H9 (cell line): Measurements from ENCODE around the gene KRTAP12-2. TPM values are rescaled to one million over a fixed set of nuclear protein-coding genes. Genes with fewer than 3 reads are reported as not detected.

Experiments
- DNase-seq: peaks from one replicate; pipeline ENCODE4 v3.0.0-alpha.2; 2017
- H2AFZ ChIP-seq: one replicate; pipeline ENCODE4 v1.6.1; 2013; ENCODE audit warnings: mild to moderate bottlenecking, low read length, control low read depth, moderate library complexity
- H2AK5ac ChIP-seq: 2 replicates; pipeline ENCODE4 v1.6.1; 2013; ENCODE audit warnings: low read length, control low read depth, mixed read lengths; ENCODE audit not compliant: insufficient read length
- H2BK120ac ChIP-seq: one replicate; pipeline ENCODE4 v1.6.1; 2013; ENCODE audit warnings: low read depth, mild to moderate bottlenecking, low read length, control low read depth, inconsistent platforms; ENCODE audit not compliant: poor library complexity, severe bottlenecking
- H2BK12ac ChIP-seq: 2 replicates; pipeline ENCODE4 v1.6.1; 2013; ENCODE audit warnings: low read length, control low read depth, mixed read lengths, low read depth; ENCODE audit not compliant: insufficient read length
- H2BK15ac ChIP-seq: 2 replicates; pipeline ENCODE4 v1.6.1; 2013; ENCODE audit warnings: low read depth, low read length, control low read depth
- H2BK20ac ChIP-seq: one replicate; pipeline ENCODE4 v1.6.1; 2013; ENCODE audit warnings: low read depth, mild to moderate bottlenecking, low read length, control low read depth, inconsistent platforms; ENCODE audit not compliant: poor library complexity, severe bottlenecking
- H2BK5ac ChIP-seq: 2 replicates; pipeline ENCODE4 v1.6.1; 2013; ENCODE audit warnings: low read length, control low read depth, mixed read lengths; ENCODE audit not compliant: insufficient read length
- H3K14ac ChIP-seq: 2 replicates; pipeline ENCODE4 v1.6.1; 2013; ENCODE audit warnings: low read length, control low read depth; ENCODE audit not compliant: insufficient read depth
- H3K18ac ChIP-seq: 2 replicates; pipeline ENCODE4 v1.6.1; 2013; ENCODE audit warnings: low read depth, mild to moderate bottlenecking, mixed read lengths, low read length, control low read depth; ENCODE audit not compliant: insufficient read length
- H3K23ac ChIP-seq: 2 replicates; pipeline ENCODE4 v1.6.1; 2013; ENCODE audit warnings: low read length, control low read depth, mixed read lengths, low read depth; ENCODE audit not compliant: insufficient read length
- H3K23me2 ChIP-seq: 2 replicates; pipeline ENCODE4 v1.6.1; 2013; ENCODE audit warnings: low read depth, mild to moderate bottlenecking, mixed read lengths, low read length, control low read depth; ENCODE audit not compliant: insufficient read length, poor library complexity, severe bottlenecking
- H3K27ac ChIP-seq: 2 replicates; pipeline ENCODE4 v1.5.1; 2013; ENCODE audit warnings: low read length, control low read depth, mixed read lengths, low read depth; ENCODE audit not compliant: insufficient read length
- H3K27me3 ChIP-seq: 2 replicates; pipeline ENCODE4 v1.6.1; 2013; ENCODE audit warnings: low read length, control low read depth, inconsistent platforms; ENCODE audit not compliant: insufficient read depth
- H3K4ac ChIP-seq: 2 replicates; pipeline ENCODE4 v1.6.1; 2013; ENCODE audit warnings: low read depth, mild to moderate bottlenecking, control low read depth, inconsistent platforms, low read length, moderate library complexity
- H3K4me1 ChIP-seq: 2 replicates; pipeline ENCODE4 v1.6.1; 2013; ENCODE audit warnings: low read length, control low read depth, inconsistent platforms; ENCODE audit not compliant: insufficient read depth
- H3K4me2 ChIP-seq: 2 replicates; pipeline ENCODE4 v1.6.1; 2013; ENCODE audit warnings: low read length, control low read depth, mixed read lengths; ENCODE audit not compliant: insufficient read length, insufficient read depth
- H3K56ac ChIP-seq: 2 replicates; pipeline ENCODE4 v1.6.1; 2013; ENCODE audit warnings: low read depth, mild to moderate bottlenecking, mixed read lengths, low read length, control low read depth; ENCODE audit not compliant: insufficient read length
- H3K79me1 ChIP-seq: 2 replicates; pipeline ENCODE4 v1.6.1; 2013; ENCODE audit warnings: low read depth, mild to moderate bottlenecking, moderate library complexity, low read length, control low read depth, inconsistent platforms; ENCODE audit not compliant: insufficient read depth, poor library complexity, severe bottlenecking
- H3K79me2 ChIP-seq: 2 replicates; pipeline ENCODE4 v1.6.1; 2013; ENCODE audit warnings: low read length, control low read depth, inconsistent platforms; ENCODE audit not compliant: insufficient read depth
- H3K9ac ChIP-seq: 2 replicates; pipeline ENCODE4 v1.6.1; 2013; ENCODE audit warnings: low read length, control low read depth, mixed read lengths; ENCODE audit not compliant: insufficient read length; ENCODE audit errors: extremely low read depth
- H3K9me3 ChIP-seq: one replicate; pipeline ENCODE4 v1.6.1; 2013; ENCODE audit warnings: low read depth, low read length, inconsistent platforms; ENCODE audit not compliant: control insufficient read depth
- H3T11ph ChIP-seq: one replicate; pipeline ENCODE4 v1.6.1; 2013; ENCODE audit warnings: mild to moderate bottlenecking, low read length, control low read depth, inconsistent platforms
- H4K20me1 ChIP-seq: one replicate; pipeline ENCODE4 v1.6.1; 2013; ENCODE audit not compliant: control insufficient read depth, insufficient read length, insufficient read depth
- H4K5ac ChIP-seq: 2 replicates; pipeline ENCODE4 v1.6.1; 2013; ENCODE audit warnings: low read depth, mild to moderate bottlenecking, mixed read lengths, low read length, control low read depth; ENCODE audit not compliant: insufficient read length
- H4K8ac ChIP-seq: replicated peaks from 2 replicates; pipeline ENCODE4 v1.6.1; 2013; ENCODE audit warnings: low read length, control low read depth, mixed read lengths, low read depth; ENCODE audit not compliant: insufficient read length
- H4K91ac ChIP-seq: 2 replicates; pipeline ENCODE4 v1.6.1; 2013; ENCODE audit warnings: low read depth, mild to moderate bottlenecking, moderate library complexity, mixed read lengths, low read length, control low read depth; ENCODE audit not compliant: insufficient read length
- H3K27ac Mint-ChIP-seq, 3 experiments: 2 replicates in 2 of 3; 3 replicates in 1 of 3; pipeline ENCODE4 v1.8.0; 2020 to 2021; ENCODE audit warnings: mixed read lengths in 3 of 3, mild to moderate bottlenecking in 1 of 3, moderate library complexity in 1 of 3
- H3K27me3 Mint-ChIP-seq: 2 replicates; pipeline ENCODE4 v1.8.0; 2021; ENCODE audit warnings: low read depth, mild to moderate bottlenecking, moderate library complexity, mixed read lengths
- H3K36me3 Mint-ChIP-seq, 3 experiments: 2 replicates in 2 of 3; 3 replicates in 1 of 3; pipeline ENCODE4 v1.8.0; 2020 to 2021; ENCODE audit warnings: low read depth in 3 of 3, mixed read lengths in 3 of 3; ENCODE audit not compliant: insufficient read depth in 1 of 3
- H3K4me1 Mint-ChIP-seq, 2 experiments: 2 replicates each; pipeline ENCODE4 v1.8.0; 2020; ENCODE audit warnings: mixed read lengths in 2 of 2
- H3K4me3 Mint-ChIP-seq, 2 experiments: 2 replicates in 1 of 2; 3 replicates in 1 of 2; pipeline ENCODE4 v1.8.0; 2020 to 2021; ENCODE audit warnings: mild to moderate bottlenecking in 2 of 2, mixed read lengths in 2 of 2, moderate library complexity in 1 of 2
- H3K9me3 Mint-ChIP-seq, 2 experiments: 2 replicates in 1 of 2; 3 replicates in 1 of 2; pipeline ENCODE4 v1.8.0; 2020; ENCODE audit warnings: mild to moderate bottlenecking in 2 of 2, mixed read lengths in 2 of 2, moderate library complexity in 1 of 2
- WGBS: extraction: QIAGEN DNeasy Blood & Tissue Kit; methylation state at CpG from one replicate; pipeline ENCODE4 v1.1.7; 2013; ENCODE audit warnings: missing lambda C conversion rate, low lambda C conversion rate, mixed read lengths; ENCODE audit not compliant: insufficient read length; ENCODE audit errors: extremely low coverage; 5-methylcytosine and 5-hydroxymethylcytosine counted together
- total RNA-seq: library from RNA; stranded (reverse); gene quantifications from 2 replicates; pipeline ENCODE4 v1.2.1, GENCODE V29; 2021
- TF ChIP-seq, protein P1 (sequence below): fragments of 200-600 bp; sonication (generic); conservative IDR thresholded peaks from 3 replicates; pipeline ENCODE4 v1.8.0; 2021; ENCODE audit warnings: antibody characterized with exemption, mild to moderate bottlenecking

Gene KRTAP12-2
- total RNA-seq, 1 experiment from 2014 or later = not detected

DNA sequence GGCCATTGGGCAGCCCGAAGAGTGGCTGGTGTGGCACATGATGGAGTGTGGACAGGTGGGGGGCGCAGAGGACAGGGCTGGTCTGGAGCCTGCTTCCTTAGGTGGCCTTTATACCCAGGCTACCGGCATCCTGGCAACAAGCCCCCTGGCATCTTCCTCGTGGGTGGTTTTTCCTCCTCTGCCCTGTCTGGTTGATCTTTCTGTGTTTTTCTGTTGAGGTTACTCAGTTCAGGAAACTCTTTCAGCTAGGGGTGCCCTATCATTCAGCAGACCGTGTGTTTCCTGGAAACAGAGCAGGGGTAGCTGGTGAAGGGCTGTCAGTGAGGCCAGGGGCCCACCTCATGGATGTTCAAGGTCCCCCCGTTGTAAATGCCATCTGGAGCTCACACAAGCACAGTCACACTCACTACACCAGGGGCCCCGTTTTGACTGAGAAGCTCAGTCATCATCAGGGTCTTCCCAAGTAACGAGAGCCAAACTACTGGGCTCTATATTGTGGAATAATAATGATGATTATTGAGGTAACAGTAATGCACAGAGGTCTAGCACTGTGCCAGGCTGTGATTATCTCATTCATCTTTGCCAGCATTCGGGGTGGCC lies 12.1 kb downstream of the KRTAP12-2 start, which contains the start of gene KRTAP12-4:
Gene KRTAP12-4 (minus strand): TSS at position 84 of the 600 bp plus-strand sequence. CDS start 45 bp downstream, at position 39.
- no peak within 1 kb of the TSS for H3K4ac ChIP-seq
- H3K27ac Mint-ChIP-seq = no peak within 1 kb of the TSS
- H3K36me3 Mint-ChIP-seq = peaks cover 4 to 15% (median 8%) of the 10 kb centered on the region in 3 experiments
- H2BK5ac ChIP-seq = no peak within 1 kb of the TSS
- no peak within 1 kb of the TSS for H2AFZ ChIP-seq
- H3K27me3 ChIP-seq = no peaks in the 10 kb centered on the region
- no peaks in the 10 kb centered on the region for H3K9me3 ChIP-seq
- H4K20me1 ChIP-seq = no peaks in the 10 kb centered on the region
- peaks cover 15 to 16% of the 10 kb centered on the region in 2 experiments; a peak in 4 of 5 replicates for H3K9me3 Mint-ChIP-seq
- no peaks in the 10 kb centered on the region for H3K23me2 ChIP-seq
- H4K8ac ChIP-seq = no peak within 1 kb of the TSS
- H2BK20ac ChIP-seq = no peak within 1 kb of the TSS
- H3K14ac ChIP-seq = no peak within 1 kb of the TSS
- TF ChIP-seq, protein P1, sequence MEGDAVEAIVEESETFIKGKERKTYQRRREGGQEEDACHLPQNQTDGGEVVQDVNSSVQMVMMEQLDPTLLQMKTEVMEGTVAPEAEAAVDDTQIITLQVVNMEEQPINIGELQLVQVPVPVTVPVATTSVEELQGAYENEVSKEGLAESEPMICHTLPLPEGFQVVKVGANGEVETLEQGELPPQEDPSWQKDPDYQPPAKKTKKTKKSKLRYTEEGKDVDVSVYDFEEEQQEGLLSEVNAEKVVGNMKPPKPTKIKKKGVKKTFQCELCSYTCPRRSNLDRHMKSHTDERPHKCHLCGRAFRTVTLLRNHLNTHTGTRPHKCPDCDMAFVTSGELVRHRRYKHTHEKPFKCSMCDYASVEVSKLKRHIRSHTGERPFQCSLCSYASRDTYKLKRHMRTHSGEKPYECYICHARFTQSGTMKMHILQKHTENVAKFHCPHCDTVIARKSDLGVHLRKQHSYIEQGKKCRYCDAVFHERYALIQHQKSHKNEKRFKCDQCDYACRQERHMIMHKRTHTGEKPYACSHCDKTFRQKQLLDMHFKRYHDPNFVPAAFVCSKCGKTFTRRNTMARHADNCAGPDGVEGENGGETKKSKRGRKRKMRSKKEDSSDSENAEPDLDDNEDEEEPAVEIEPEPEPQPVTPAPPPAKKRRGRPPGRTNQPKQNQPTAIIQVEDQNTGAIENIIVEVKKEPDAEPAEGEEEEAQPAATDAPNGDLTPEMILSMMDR = no peak
- H3K18ac ChIP-seq = no peak within 1 kb of the TSS
- no peak within 1 kb of the TSS for H3K27ac ChIP-seq
- no peak for DNase-seq
- peaks cover 22% of the 10 kb centered on the region for H3K27me3 Mint-ChIP-seq
- H3K79me1 ChIP-seq = no peaks in the 10 kb centered on the region
- no peak within 1 kb of the TSS for H3K4me2 ChIP-seq
- WGBS = no CpG with 5 or more reads among the region's 9 CpGs
- H4K5ac ChIP-seq = no peak within 1 kb of the TSS
- no peak within 1 kb of the TSS for H2BK120ac ChIP-seq
- H3K23ac ChIP-seq = no peak within 1 kb of the TSS
- no peak within 1 kb of the TSS for H3K9ac ChIP-seq
- H3K79me2 ChIP-seq = no peaks in the 10 kb centered on the region
- H3K4me1 ChIP-seq = no peaks in the 10 kb centered on the region
- no peak within 1 kb of the TSS for H4K91ac ChIP-seq
- H2AK5ac ChIP-seq = no peak within 1 kb of the TSS
- H2BK15ac ChIP-seq = no peak within 1 kb of the TSS
- H3K4me3 Mint-ChIP-seq = no peak within 1 kb of the TSS
- H3T11ph ChIP-seq = no peak within 1 kb of the TSS
- H2BK12ac ChIP-seq = no peak within 1 kb of the TSS
- H3K56ac ChIP-seq = no peak within 1 kb of the TSS
- H3K4me1 Mint-ChIP-seq = peaks cover 15 to 25% of the 10 kb centered on the region in 2 experiments
